Measurements from ENCODE around the gene ACTR1B.
"Not testable (repeated sequence)": the region's sequence is repeated elsewhere in the genome, so short reads cannot be mapped to it uniquely, and the experiment has no call there.

ACTR1B gene

GRCh38 chr2:97663962-97664635 is at the start of gene ACTR1B:
ACTR1B (minus strand) TSS chr2:97664044; CDS start chr2:97663890, 154 bp downstream.
- peak; percentile 98 for DNase-seq (ENCODE audit: low spot score)

- no peak for DNase-seq (ENCODE audit: low spot score)
Measured at GRCh38 chr2:97712693-97713295, 49.0 kb upstream of the ACTR1B start.

DNA sequence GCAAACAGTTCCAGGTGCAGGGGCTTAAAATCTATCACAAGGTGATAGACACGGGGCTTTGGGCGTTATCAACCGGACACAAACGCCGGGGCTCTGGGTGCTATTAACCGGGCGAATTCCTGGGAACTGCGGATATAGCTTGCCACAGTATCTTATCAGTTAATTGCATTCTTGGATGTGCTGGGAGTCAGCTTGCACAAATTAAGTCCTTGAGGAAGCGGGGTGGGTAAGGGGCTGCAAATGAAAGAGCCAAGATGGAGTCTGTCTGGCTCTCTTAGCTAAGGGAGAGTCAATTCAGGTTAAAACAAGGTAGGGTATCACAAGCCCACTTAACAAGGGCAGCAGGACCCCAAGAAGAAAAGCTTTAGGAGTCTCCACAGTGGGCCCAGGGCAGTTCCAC is 48.3 kb upstream of the ACTR1B start:
- DNase-seq (ENCODE audit: low spot score): not testable (repeated sequence)

DNA sequence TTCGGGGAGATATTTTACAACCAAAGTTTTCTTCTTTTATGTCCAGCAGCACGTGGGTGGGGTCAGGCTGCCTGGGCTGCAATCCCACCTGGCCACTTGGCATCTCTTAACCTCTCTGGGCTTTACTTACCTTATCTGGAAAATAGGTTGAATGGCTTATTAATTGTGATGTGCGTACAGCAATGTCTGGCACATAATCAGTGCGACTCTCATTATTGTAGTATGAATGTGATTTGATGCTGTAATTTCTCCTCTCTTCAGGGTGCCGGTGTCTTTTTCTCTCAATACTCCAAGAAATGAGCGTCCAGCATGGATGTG is 47.5 kb upstream of the ACTR1B start:
- no peak for DNase-seq (ENCODE audit: low spot score)

DNA sequence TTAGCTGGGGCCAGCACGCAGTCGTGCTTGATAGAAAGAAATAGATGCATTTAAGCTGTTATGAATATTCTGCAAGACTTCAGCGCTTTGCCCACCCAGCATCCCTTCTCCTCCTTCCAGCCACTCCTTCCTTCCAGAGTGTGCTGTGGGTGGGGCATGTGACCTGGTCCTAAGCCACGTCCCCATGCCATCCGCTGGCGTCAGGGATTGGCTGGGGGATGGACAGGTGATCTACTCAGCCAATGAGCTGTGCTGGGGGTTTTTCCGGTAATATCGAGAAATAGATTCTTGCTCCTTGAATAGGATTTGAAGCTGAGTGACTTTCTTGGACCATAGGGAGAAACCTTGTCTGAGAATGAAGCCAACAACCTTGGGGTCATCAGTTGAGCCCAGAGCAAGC is 44.8 kb upstream of the ACTR1B start:
- DNase-seq (ENCODE audit: low spot score): no peak

DNA sequence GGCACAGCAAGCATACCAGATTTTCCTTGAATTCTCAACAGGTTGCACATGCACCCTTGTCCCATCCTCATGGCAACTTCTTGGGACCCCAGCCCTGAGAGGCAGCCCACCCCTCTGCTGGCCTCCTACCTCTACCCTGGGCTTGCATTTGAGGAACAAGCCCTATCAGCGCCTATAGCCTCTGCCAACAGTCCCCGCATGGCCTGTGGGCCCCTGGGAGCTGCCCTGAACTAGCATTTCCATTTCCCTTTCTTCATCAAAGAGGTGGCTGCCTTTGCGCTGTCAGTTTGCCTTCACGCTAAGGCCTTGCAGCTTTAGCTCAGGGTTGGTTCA is 44.2 kb upstream of the ACTR1B start:
- DNase-seq (ENCODE audit: low spot score): no peak

GRCh38 chr2:97707362-97708047 is 43.7 kb upstream of the ACTR1B start:
- DNase-seq (ENCODE audit: low spot score): no peak

GRCh38 chr2:97706708-97707345 is 43.0 kb upstream of the ACTR1B start:
- no peak for DNase-seq (ENCODE audit: low spot score)

GRCh38 chr2:97706112-97706511 is 42.3 kb upstream of the ACTR1B start:
- DNase-seq (ENCODE audit: low spot score): no peak

- DNase-seq (ENCODE audit: low spot score): no peak
Measured at GRCh38 chr2:97704989-97705388, 41.1 kb upstream of the ACTR1B start.

- DNase-seq (ENCODE audit: low spot score): no peak
Measured at GRCh38 chr2:97703741-97704140, 39.9 kb upstream of the ACTR1B start.

DNA sequence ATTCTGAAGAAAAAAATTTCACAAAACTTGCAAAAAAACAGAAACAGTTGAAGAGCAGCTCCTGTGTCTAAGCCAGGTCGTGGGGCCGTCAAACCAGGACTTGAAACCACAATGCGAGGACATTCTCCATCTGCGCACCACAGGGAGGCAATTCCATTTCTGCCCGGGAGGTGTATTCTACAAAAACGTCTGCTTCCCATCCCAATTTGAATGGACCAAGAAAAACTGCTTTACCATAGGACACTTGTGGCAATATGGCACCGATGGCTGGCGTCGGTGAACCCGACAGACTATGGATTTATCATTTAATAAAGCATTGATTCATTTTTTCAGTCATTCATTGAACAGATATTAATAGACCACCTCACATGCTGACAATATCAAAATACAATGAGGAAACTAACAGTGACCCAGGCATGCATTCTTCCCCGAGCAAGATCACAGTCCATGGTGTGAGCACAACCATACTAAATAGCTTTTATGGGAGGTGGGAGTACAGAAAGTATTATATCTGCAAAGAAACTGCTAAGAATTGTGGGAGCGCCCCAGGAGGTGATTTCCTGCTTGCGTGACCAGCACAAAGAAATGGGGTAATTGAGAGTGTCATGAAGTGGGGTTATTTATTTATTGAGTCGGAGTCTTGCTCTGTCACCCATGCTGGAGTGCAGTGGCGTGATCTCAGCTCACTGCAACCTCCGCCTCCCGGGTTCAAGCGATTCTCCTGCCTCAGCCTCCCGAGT is 39.1 kb upstream of the ACTR1B start:
- no peak for DNase-seq (ENCODE audit: low spot score)

DNA sequence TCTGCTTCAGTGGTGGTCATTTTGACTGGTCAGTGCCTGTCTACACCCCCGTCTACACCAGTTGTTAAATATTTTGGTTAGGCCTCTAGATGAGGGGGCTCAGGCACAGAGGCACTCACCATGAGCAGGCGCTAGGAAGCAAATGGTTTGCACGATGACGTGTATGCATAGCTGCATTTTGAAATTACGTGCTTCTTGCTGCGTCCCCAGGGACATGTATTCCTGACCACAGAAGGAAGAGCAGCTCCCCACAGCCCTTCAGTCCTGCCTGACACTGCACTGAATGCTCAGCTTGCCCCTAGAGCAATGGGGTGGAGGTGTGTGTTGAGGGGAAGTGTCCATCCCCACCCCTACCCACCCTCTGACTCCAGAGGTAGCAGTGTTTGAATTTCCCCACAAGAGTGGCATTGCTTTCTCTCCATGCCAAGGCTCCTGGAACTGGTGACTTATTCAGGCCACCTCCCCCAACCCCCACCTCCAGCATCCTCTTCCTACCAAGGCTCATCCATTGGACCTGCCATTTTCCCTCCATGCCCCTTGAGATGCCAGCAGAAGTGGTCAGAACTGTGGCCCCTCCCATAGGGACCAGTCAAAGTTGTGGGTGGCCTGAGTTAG is 38.1 kb upstream of the ACTR1B start:
- no peak for DNase-seq (ENCODE audit: low spot score)

DNA sequence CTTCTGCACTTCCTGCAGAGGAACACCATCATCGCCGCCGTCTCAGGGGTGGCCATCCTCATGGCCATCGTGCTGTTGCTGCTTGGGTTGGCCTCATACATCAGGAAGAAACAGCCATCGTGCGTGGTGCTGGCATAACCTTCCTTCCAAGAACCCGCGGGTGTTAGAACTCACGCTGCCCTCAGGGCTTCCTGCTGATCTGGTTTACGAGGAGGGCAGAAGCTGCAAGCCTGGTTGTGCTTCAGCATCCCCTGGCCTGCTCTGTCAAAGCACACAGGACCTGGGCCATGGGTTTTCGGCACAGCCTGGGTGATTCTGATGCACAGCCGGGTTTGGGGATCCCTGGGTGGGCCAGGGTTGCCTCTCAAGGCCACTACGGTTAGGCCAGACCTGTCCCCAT is 37.3 kb upstream of the ACTR1B start:
- no peak for DNase-seq (ENCODE audit: low spot score)

DNA sequence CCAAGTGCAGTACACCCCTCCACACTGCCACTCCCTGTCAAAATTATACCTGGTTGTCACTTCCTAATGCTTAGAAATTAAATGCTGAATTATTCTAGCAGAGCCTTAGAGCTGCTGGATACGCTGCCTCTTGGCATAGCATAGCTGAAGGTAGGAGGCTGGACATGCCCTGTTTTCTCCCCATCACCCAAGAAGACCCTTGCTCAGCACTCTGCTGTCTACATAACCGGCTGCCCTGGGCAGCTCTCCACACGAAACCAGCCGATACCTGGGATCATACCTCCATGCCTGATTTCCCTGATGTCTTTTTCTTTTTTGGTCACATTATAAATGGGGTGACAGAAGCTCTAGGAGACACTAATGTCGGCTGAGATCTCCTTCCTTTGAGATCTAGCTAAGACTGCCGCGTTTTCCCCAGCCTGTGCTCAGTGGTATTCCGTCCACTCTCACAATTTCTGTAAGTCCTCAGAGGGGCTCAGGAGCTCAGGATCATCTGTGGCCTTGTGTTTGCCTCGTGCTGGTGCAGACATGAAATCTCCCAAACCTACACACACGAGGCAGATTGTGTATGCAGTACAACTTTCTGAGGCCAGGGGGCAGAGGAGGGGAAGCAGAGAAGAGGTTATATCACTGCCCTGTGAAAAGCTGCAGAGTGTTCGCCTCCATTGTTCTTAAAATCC is 36.1 kb upstream of the ACTR1B start:
- peak; percentile 39 for DNase-seq (ENCODE audit: low spot score)

GRCh38 chr2:97698530-97698929 is 34.7 kb upstream of the ACTR1B start:
- DNase-seq (ENCODE audit: low spot score): no peak

- DNase-seq (ENCODE audit: low spot score): peak; percentile 82
Measured at GRCh38 chr2:97697252-97698235, 33.7 kb upstream of the ACTR1B start.

GRCh38 chr2:97695744-97696143 is 31.9 kb upstream of the ACTR1B start:
- DNase-seq (ENCODE audit: low spot score): no peak

DNA sequence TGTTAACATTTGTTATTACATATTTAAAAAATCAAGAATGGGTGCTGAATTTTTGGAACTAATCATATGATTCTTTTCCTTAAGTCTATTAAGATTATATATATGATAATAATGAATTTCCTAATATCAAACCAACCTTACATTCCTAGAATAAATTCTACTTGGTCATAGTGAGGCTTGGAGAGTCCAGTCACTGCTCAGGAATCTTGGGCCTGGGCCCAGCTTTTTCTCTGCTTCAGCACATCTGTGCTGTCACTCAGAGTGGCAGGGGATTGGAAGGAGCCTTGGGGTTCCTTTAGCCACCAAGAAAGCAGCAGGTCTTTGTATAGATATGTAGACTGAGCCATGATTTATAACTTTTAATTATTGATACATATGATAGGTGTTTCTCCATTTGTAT is 29.6 kb upstream of the ACTR1B start:
- no peak for DNase-seq (ENCODE audit: low spot score)

GRCh38 chr2:97691166-97691565 is 27.3 kb upstream of the ACTR1B start:
- no peak for DNase-seq (ENCODE audit: low spot score)
